ENCODE results near the gene RNASEH2C.

DNA sequence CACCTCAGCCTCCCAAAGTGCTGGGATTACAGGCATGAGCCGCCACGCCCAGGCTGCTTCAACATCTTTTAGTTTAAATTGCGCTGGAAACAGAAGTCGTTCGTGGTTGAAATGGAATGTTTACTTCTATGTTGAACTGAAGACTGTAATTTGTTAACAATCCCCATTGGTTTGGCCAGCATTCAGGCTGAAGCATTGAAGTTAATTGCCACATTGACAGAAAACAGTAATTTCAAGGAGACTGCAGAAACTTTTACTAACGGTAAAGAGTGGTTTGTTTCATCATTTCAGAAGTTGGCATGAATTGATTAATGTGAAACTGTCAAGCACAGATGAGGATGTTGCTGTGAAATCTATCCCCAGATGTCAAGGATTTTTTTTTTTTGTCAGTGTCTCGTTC, 45.9 kb upstream of the RNASEH2C start:
- no peak for TF ChIP-seq CTCF (IDR thresholded peaks at IDR 0.05)
- TF ChIP-seq POLR2A (IDR thresholded peaks at IDR 0.05) = no peak

Data from thyroid gland (tissue), 4 donors.